C4-2B (cell line): ENCODE measurements around the gene PLEKHA8.

Experiments
- CTCF ChIP-seq: fragments of 450-650 bp; conservative IDR thresholded peaks from 2 replicates; pipeline ENCODE4 v1.5.1; 2017; ENCODE audit warnings: mild to moderate bottlenecking
- ZFX ChIP-seq: fragments of 450-650 bp; IDR thresholded peaks from 2 replicates; pipeline ENCODE4 v1.6.1; 2017

- TF ChIP-seq CTCF = no peak
- no peak for TF ChIP-seq ZFX
Measured at GRCh38 chr7:30177965-30178364, 149.8 kb downstream of the PLEKHA8 start.
